ENCODE results near the gene PLLP. TPM values are rescaled to one million over a fixed set of nuclear protein-coding genes. Genes with fewer than 3 reads are reported as not detected.

The PLLP gene
- total and polyA plus RNA-seq, 2 donors (not counting 1 experiment from before 2014, with no cell fraction given) = 0.15 TPM; not detected in 1

- peaks cover 14% of the 10 kb centered on the region for H3K27me3 Mint-ChIP-seq
- no peaks in the 10 kb centered on the region for H3K79me2 ChIP-seq (ENCODE audit: control insufficient read depth, insufficient read depth, low read length)
- H2AFZ ChIP-seq (ENCODE audit: insufficient read depth, low read depth, low read length, poor library complexity, severe bottlenecking) = no peak overlapping the region
- no peaks in the 10 kb centered on the region for H3K9me3 Mint-ChIP-seq (ENCODE audit: insufficient read depth)
- H3K27ac ChIP-seq (ENCODE audit: low read length in 2 of 2) = no peak overlapping the region
- no peak overlapping the region for H3K27ac Mint-ChIP-seq
- no peaks in the 10 kb centered on the region for H3K9me3 ChIP-seq (ENCODE audit: control extremely low read depth in 1 of 3, control insufficient read depth in 2 of 3, insufficient read depth in 1 of 3, low read length in 2 of 3)
- H3K27me3 ChIP-seq (replicated peaks in 1 of 4; ENCODE audit: control extremely low read depth in 1 of 4, control insufficient read depth in 3 of 4, insufficient read depth in 4 of 4, low read length in 3 of 4) = peaks cover 0 to 17% (median 2%) of the 10 kb centered on the region in 4 experiments
- peaks cover 9 to 16% of the 10 kb centered on the region in 2 donors for H3K4me1 ChIP-seq (ENCODE audit: control insufficient read depth in 2 of 2, insufficient read depth in 2 of 2, low read length in 2 of 2)
- no peak overlapping the region for H3K4me2 ChIP-seq (replicated peaks; ENCODE audit: low read depth, low read length, poor library complexity, severe bottlenecking)
- no peak overlapping the region for H3K4me3 Mint-ChIP-seq
- ATAC-seq (ENCODE audit: low read depth) (no peak), DNase-seq (no peak)
- TF ChIP-seq CTCF (IDR thresholded peaks at IDR 0.05) (no peak), EZH2 (IDR thresholded peaks at IDR 0.05; ENCODE audit: borderline replicate concordance, insufficient read depth, low read depth, low read length, poor library complexity, severe bottlenecking) (no peak)
- H3K36me3 ChIP-seq (replicated peaks in 1 of 2; ENCODE audit: control extremely low read depth in 1 of 2, control insufficient read depth in 1 of 2, extremely low read depth in 1 of 2, insufficient read depth in 2 of 2, low read length in 1 of 2) = no peaks in the 10 kb centered on the region
- H3K4me3 ChIP-seq (ENCODE audit: control extremely low read depth in 1 of 5, extremely low read depth in 1 of 5, insufficient read depth in 1 of 5, low read depth in 2 of 5, low read length in 4 of 5) = no peak overlapping the region
- CTCF ChIA-PET = interaction anchor here (1.2 to 18.1 kb wide), 3 partner anchors 34 to 115 kb away, joined by 3 to 364 read pairs (median 63); no protein-coding TSS in a partner anchor
- H3K4me1 Mint-ChIP-seq = peaks cover 16% of the 10 kb centered on the region
- H3K9ac ChIP-seq (ENCODE audit: low read length) = no peak overlapping the region
- H4K20me1 ChIP-seq (ENCODE audit: control insufficient read depth, insufficient read depth, low read length, poor library complexity, severe bottlenecking) = no peaks in the 10 kb centered on the region
- 93% methylated on average over 5 of the region's 8 CpGs for WGBS (ENCODE audit: insufficient coverage)
- POLR2A ChIA-PET = no interaction called here
- intact Hi-C loops (cut with micrococcal nuclease) = no loop called here
These were observed 20.8 kb upstream of the PLLP start for GRCh38 chr16:57305159-57305811.
